ENCODE results near the gene MRAS.
"Not testable (repeated sequence)": the region's sequence is repeated elsewhere in the genome, so short reads cannot be mapped to it uniquely, and the experiment has no call there.

The MRAS gene

DNA sequence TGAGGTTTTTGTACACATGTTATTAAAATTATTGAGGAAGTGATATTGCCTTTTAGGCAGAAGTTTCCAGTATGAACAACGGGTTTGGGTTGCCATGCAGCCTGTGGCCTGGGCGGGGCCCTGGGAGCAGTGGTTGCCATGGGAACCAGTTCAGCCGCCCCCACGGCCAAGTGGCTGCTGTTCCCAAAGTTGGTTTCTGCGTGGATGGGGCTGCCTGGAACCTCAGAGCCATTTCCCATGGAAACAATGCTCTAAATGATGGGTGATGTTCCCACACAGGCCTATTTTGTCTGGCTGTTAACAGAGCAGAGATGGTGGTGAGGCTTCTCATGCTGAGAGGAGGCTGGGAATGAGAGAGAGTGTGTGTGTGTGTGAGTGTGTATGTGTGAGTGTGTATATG lies 19.5 kb downstream of the MRAS start:
- no peak for DNase-seq

DNA sequence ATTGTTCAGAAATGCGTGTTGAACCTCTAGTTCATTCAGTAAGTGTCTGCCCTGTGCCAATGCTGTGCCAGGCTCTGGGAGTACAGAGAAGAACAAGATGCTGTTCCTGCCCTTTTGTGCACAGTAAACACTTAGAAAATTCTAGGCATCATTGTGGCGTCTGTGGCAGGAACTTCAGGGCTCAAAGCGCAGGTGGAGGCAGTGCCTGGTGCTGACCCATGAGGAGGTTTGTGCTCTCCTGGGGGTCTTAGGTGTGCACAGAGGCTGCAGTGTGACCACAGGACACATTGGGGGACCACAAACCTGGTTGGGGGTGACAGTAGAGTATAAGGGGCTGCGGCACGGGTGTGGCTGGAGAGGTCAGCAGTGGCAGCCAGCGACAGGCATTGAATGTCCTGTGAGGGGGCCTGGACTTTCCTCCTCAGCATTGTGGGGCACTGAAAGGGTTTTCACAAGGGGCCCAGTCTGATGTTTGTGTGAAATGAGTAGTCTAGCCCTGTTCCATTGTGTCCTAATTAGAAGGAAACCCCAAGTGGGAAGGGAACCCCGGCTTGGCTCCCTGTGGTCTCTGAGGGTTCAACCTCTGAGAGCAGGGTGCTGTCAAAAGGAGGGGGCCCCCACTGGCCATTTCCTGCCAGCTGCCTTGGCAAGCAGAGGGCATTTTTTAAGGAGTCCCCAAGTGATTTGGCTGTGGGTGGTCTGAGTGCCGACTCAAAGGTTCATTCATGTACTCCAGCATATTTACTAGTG lies 20.9 kb downstream of the MRAS start:
- no peak for DNase-seq

DNA sequence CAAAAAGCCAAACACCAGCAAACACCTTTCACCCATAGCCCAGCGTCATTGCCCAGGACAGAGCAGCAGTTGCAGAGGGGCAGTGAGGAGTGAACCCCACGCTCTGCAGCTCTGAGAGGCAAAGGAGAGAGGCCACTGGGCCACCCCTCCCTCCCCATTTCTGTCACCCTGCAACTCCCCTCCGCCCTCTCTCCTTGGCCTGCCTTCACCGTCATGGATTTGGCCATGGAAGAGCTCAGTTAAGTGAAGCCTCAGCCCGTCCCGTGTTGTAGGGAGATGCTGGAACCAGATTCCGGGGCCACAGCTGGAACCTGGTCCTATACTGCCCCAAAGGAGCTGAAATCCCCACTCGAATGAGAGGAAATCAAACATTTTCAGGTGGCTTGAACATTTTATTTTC lies 21.9 kb downstream of the MRAS start:
- no peak for DNase-seq

DNA sequence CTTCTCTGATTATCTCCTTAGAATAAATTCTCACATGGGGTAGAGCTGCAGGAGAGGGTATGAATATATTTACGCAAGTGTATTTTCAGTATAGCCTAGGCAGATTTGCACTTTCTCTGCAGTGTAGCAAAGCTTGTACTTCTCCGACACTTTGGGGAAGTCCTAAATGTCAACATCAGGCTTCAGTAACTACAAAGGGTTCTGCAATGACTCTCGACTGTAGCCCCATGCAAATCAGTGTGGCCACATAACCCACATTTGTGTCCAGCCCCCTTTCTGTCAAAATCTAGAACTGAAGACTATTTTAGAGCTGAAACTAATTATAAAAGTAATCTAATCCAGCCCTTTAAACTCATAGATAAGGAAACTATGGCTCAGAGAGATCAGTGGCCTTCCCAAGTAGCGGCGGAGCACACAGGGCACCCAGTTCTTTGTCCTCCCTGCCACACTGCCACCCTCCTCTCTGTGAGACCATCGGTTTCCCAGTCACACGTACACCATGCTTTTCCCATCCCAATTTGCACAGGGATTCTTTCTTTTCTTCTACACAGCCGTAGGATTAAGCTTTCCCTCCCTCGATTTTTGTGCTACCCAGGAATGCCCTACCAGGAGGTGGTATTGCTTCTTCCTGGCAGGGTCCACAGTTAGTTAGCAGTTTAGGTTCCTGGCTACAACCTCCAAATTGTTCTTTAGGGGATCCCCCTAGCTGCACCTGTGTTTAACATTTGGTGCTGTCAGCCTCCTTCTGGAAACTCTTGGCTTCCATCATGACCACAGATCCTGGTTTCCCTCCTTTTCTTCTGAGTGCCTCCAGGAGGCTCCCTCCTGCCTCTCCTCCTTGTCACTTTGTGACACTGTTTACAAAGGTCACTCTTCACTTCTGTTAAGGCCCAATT lies 22.9 kb downstream of the MRAS start:
- DNase-seq, result no peak

DNA sequence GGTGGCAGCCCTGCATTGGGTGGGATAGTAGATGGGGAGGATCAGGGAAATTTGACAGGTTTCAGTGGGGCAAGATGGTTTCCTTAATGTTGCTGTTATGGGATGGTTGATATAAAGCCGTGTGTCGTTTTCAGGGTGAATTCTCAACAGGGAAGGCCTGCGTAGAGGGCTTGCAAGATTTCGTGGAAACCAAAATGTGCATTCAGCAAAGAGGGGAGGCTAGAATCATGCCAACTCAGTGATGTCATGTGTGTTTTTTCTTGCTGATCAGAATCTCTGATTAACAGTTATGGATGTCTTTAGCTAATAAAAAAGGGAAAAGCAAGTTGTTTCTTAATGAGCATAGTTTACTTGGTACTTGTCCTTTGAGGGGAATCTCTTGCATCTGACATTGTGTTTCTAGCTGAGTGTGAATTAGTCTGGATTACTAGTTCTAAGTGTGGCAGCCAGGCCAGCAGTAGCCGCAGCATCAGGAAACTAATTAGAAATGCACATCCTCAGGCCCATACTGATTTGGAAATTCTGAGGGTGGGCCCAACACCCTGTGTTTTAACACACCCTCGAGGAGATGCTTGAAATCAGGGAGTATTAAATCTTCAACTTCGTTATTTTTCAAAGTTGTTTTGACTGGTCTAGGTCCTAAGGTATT lies 24.8 kb downstream of the MRAS start:
- no peak for DNase-seq

DNA sequence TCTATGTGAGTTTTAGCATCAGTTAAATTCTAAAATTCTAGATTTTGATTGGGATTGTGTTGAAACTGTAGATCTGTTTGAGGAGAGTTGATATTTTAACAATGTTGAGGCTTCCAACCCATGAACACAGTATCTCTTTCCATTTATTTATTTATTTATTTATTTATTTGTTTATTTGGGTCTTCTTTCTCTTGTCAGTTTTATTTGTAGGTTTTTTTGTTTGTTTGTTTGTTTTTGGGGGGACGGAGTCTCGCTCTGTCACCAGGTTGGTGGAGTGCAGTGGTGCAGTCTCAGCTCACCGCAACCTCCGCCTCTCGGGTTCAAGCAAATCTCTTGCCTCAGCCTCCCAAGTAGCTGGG lies 25.3 kb downstream of the MRAS start:
- no peak for DNase-seq

DNA sequence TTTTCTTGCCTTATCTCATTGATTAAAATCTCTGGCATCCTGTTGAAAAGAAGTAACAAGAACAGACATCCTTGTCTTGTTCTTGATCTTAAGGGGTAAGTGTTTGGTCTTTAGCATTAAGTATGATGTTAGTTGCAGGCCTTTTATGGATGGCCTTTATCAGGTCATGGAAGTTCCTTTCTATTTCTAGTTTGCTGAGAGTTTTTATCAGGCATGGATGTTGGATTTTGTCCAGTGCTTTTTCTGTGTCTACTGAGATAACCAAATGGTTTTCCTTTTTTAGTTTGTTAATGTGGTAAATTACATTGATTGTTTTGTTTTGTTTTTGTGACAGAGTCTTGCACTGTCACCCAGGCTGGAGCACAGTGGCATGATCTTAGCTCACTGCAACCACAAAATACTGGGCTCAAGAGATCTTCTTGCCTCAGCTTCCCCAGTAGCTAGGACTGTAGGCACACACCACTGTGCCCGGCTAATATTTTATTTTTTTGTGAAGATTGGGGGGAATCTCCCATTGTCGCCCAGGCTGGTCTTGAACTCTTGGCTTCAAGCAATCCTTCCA lies 26.3 kb downstream of the MRAS start:
- DNase-seq, result no peak

DNA sequence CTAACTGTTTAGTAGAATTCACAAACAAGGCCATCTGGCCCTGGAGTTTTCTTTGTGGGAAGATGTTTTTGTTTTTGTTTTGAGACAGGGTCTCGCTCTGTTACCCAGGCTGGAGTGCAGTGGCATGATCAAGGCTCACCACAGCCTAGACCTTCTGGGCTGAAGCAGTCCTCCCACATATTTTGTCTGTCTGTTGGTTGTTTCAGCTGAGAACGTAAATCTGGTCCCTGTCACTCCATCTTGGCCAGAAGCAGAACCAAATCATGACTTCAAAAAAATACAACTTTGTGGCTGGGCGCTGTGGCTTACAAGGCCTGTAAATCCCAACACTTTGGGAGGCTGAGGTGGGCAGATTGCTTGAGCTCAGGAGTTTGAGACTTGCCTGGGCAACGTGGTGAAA lies 27.1 kb downstream of the MRAS start:
- no peak for DNase-seq

DNA sequence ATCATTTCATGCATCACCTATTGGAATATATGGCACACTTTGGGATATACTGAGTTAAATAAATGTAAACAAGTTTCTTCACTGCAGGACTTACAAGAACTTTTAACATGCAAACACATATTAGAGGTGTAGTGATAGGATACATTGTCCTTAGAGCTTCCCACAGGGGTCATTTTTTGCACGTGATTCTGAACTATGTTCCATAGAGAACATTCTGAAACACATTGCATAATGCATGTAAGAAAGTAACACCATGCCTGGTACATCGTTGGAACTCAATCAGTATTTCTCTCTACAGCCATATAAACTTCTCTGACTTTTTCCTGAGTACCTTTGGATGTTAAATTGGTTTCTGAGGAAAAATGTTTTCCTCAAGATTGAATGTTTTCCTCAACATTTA lies 28.3 kb downstream of the MRAS start:
- DNase-seq, result no peak

DNA sequence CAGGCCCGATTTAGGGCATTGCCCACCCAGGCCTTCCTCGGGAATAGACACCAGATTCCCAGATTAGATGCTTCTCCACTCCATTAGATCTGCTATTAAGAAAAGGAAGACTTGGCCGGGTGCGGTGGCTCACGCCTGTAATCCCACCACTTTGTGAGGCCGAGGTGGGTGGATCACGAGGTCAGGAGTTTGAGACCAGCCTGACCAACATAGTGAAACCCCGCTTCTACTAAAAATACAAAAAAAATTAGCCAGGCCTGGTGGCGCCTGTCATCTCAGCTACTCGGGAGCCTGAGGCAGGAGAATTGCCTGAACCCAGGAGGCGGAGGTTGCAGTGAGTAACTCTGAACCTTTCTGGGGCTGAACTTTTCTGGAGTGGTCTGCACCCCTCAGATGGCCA lies 28.8 kb downstream of the MRAS start:
- not testable (repeated sequence) for DNase-seq

DNA sequence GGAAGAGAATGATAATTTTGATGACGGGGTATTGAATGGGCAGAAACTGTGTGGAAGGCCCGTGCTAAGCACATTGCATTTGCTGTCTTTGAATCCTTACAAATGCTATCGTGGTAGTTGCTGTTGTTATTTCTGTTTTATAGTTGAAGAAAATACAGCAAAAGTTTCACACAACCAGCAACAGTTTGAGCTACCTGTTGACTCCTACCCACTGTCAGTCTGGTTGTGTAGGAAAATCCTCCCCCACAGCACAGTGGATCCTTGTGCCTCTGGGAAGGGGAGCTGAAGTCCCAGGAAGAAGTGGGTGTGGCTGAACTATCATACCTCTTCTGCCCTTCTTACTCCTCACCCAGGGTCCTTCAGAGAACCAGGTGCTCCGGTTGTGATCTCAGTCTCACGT lies 29.4 kb downstream of the MRAS start:
- no peak for DNase-seq

DNA sequence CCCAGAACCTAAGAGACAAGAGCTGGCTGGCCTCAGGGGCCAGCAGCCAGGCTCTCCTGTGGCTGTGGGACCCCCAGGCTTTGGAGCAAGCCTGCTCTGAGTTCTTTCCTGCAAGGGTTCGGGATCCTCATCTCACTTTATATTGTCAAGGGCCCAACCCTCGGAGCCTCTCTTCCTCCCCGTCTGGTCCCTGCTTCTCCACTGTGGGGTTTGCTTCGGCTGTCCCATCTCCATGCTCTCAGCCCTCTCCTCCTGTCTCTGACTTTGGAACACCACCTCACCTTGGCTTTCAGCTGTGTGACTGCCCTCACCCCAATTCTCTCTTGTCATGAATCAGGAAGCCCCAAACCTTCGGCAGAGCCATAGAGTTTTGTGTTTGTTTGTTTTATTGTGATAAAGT lies 30.0 kb downstream of the MRAS start:
- DNase-seq, result no peak

DNA sequence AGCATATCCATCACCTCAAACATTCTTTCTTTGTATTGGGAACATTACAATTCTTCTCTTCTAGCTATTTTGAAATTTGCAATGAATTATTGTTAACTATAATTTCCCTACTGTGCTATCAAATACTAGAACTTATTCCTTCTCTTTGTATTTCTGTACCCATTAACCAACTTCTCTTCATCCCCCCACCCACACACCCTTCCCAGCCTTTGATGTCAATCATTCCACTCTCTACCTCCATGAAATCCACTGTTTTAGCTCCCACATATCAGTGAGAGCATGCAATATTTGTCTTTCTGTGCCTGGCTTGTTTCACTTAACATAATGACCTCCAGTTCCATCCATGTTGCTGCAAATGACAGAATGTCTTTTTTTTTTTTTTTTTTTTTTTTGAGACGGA lies 30.6 kb downstream of the MRAS start:
- no peak for DNase-seq

DNA sequence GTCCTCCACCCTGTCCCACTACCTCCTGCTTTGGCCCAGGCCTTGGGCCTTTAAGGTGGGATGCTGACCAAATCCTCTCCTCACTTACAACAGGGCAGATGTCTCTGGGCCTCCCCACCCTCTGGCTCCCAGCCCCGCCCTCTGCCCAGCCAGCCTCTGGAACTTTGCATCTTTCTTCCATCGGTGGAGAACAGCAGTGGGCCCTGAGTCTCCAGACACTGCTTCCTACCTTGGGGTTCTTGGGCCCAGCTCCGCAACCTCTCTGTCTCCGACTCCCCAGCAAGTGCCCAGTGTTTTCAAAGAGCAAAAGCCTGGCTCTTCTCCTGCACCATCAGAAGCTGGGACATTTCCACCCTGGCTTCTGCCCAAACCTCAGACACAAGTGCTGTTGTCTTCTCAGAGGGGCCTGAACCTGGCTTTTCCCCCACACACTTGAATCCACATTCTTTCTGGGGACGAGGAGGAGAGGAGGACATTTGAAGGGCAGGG lies 33.1 kb downstream of the MRAS start:
- no peak for DNase-seq

DNA sequence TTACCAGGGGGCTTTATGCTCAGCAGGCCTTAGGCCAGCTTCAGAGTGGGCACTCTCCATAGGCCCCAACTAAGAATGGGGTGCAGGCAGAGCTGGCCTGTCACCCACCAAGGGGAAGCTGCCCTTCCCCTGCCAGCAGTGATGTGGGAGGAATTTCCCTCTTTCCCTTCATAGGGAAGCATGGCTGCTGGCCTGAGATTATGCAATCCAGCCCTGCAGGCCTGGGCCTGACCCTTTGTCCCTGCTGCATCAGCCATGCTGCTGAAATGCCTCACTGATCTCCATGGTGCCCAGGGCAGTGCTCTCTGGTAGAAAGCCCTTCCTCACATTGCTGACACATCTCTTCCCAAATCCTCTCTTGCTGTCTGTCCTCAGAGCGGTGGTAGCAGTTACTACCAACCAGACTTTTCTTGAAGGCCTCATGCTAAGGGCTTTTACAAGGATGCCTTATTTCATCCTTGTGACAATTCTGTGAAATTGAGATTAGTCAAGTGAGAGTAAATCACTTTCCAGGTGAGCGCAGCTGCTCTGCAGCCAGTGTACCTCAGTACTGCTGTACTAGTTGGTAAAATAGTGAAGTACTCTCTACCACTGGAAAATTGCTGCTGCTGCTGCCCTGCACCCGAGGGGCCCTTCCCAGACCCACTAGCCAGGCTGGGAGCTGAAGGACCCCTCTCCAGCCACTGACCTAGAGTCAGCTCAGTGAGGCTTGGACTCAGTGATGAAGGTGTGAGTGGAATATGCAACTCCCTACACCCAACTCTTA lies 33.8 kb downstream of the MRAS start:
- DNase-seq, result no peak

DNA sequence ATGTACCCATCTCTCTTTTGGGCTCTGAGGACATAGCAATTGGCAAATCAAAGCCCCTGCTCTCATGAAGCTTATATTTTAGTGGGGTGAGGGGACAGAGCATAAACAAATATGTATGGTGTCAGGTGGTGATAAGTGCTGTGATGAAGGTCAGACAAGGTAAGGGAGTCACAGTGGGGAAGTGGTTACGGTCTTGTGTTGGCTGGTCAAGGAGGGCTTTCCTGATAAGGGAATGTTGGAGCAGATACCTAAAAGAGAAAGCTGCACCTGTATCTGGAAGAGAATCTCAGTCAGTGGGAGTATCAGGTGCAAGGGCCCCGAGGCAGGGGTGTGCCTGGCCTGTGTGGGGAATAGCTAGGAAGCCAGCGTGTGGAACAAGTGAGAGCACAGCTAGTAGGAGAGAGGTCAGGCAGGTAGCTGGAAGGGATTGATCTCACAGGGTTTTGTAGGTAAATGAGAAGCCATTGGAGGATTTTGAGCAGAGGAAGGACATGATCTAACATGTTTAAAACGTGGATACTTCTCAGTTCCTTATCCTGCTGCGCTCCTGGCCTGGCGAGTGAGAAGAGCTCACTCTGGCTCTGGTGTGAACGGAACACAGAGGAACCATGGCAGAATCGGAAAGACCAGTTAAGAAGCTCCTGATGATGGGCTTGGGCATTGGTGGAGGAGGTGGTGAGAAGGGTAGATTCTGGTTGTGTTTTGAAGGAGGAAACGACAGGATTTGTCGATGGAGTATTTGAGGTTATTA lies 35.5 kb downstream of the MRAS start:
- DNase-seq, result no peak

DNA sequence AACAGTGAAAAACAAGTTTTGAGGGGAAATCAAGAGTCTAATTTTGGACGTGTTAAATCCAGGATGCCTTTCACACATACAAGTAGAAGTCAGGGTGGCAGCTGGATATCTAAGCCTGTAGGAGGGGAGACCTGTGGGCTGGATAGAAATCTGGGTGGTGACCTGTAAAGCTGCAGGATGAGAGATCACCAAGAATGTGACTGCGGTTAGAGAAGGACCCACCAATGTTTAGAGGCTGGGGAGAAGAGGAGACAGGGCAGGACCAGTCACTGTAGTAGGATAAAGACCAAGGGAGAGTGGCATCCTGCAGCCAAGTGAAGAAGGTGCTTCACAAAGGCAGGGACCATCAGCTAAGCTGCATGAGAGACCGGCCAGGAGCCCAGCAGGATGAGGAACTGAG lies 36.2 kb downstream of the MRAS start:
- no peak for DNase-seq

DNA sequence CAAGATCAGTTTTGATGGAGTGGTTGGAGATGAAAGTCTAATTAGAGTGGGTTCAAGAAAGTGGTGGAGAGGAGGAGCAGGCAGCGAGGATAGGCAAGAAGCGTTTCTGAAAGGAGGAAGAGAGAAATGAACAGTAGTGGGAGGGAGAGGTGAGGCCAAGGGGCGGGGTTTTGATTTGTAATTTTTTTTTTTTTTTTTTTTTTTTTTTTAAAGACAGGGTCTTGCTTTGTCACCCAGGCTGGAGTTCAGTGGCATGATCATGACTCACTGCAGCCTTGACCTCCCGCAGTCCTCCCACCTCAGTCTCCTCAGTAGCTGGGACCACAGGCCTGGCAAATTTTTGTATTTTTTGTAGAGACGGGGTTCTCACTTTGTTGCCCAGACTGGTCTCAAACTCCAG lies 36.6 kb downstream of the MRAS start:
- no peak for DNase-seq

DNA sequence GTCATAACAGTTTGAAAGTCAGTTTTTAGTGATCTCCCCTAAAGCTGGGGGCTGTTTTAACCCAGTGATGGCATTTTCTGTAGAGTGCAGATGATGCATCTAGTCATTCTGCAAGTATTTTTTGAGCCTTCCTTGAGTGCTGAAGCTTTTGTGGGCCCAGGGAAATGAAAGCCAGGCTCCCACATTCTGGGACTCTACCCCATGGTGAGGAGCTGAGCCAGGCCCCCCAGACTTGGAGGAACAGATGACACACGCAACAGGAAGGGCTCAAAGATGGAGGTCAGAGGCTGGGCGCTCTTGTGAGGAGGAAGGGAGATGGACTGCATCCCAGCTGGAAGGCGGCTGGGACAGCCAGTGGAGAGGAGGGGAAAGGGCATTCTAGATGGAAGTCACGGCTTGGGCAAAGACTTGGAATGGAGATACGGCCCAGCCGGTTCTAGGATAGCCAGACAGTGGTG lies 40.8 kb downstream of the MRAS start:
- DNase-seq, result no peak

DNA sequence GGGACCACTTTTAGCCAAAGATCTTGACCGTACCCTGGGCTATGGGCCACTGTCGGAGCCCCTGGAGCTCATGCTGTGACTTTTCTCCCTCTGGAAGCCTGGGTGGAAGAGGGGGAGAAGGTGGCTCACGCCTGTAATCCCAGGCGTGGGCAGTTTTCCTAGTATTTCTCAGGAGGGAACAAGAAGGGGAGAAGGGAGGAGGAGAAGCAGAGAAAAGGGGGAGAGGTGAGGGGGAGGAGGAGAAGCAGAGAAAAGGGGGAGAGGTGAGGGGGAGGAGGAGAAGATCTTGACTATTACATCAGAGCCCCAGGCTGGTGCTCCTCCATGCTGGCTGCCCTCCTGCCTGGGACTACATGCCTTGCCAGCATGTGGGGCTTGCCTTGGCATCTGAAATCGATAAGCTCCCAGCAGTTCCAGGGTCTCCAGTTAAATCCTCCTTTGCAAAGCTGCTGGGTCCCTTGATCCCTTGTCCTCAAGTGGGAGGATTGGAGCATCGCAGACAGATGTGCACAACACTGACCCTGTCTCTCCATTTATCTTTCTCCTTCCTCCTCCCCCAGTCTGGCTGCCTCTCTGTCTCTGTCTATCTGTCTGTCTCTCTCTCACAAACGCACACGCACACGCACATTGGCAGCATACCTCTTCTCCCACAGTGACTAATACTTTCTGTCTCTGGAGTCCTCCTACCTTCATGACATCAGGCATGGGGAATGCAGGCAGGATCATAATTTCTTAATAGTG lies 41.6 kb downstream of the MRAS start:
- no peak for DNase-seq

DNA sequence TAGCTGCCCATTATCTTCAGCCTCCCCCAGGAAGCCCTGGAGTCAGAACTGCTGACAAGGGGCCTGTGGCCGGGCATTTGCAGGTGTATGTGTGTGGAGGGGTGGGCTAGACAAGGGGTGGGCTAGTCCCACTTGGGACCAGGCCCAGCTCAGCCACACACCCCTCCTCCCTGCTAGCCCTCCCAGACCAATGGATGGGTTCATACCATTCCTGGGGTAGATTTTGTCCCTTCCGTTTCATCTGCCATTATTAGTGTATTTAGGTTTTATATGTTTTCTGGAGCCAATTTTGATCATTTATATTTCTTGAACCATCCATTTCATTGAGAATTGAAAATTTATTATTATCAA lies 42.2 kb downstream of the MRAS start:
- DNase-seq, result no peak
